SU-DHL-6 (cell line): ENCODE measurements around the gene TUBAL3.
"Not testable (repeated sequence)": the region's sequence is repeated elsewhere in the genome, so short reads cannot be mapped to it uniquely, and the experiment has no call there.

Source experiments
- H2AFZ ChIP-seq: fragments of 200-600 bp; sonication (generic); 2 replicates; pipeline ENCODE4 v1.6.1; 2014; ENCODE audit warnings: low read depth, mild to moderate bottlenecking, moderate library complexity, mixed read lengths, antibody characterized with exemption, low read length; ENCODE audit not compliant: severe bottlenecking
- H3F3A ChIP-seq: fragments of 200-600 bp; shearing (Covaris generic); 2 replicates; pipeline ENCODE4 v1.6.0; 2016; ENCODE audit warnings: antibody characterized with exemption, mild to moderate bottlenecking; ENCODE audit not compliant: insufficient read depth
- H3K27ac ChIP-seq: fragments of 200-600 bp; sonication (generic); 2 replicates; pipeline ENCODE4 v1.5.1; 2016; ENCODE audit warnings: low read depth, mild to moderate bottlenecking, low read length, moderate library complexity, mixed read lengths
- H3K27me3 ChIP-seq: fragments of 200-600 bp; sonication (generic), shearing (Covaris generic); 2 replicates; pipeline ENCODE4 v1.6.0; 2014; ENCODE audit warnings: mild to moderate bottlenecking, low read length
- H3K36me3 ChIP-seq: fragments of 200-600 bp; sonication (generic); 2 replicates; pipeline ENCODE4 v1.6.1; 2014; ENCODE audit warnings: mild to moderate bottlenecking, low read length, mixed read lengths
- H3K4me2 ChIP-seq: fragments of 300-600, 200-600 bp; shearing (Covaris generic), sonication (generic); 2 replicates; pipeline ENCODE4 v1.6.0; 2014; ENCODE audit warnings: low read length, low read depth, mild to moderate bottlenecking; ENCODE audit not compliant: poor library complexity, severe bottlenecking
- H3K4me3 ChIP-seq: fragments of 200-600 bp; sonication (generic); 2 replicates; pipeline ENCODE4 v1.5.1; 2014; ENCODE audit warnings: antibody characterized with exemption, low read length, mild to moderate bottlenecking, mixed read lengths; ENCODE audit not compliant: insufficient read depth, poor library complexity, severe bottlenecking
- H3K79me2 ChIP-seq: fragments of 200-600 bp; sonication (generic); 2 replicates; pipeline ENCODE4 v1.6.1; 2014; ENCODE audit warnings: mild to moderate bottlenecking, low read length, moderate library complexity; ENCODE audit not compliant: insufficient read depth
- H3K9ac ChIP-seq: fragments of 200-600 bp; sonication (generic); 2 replicates; pipeline ENCODE4 v1.7.0; 2014; ENCODE audit warnings: mild to moderate bottlenecking, low read length
- H3K9me2 ChIP-seq: fragments of 200-600 bp; sonication (generic); replicated peaks from 2 replicates; pipeline ENCODE4 v1.6.1; 2014; ENCODE audit warnings: low read length; ENCODE audit not compliant: insufficient read depth
- H3K9me3 ChIP-seq: fragments of 200-600 bp; sonication (generic); 2 replicates; pipeline ENCODE4 v1.6.1; 2014; ENCODE audit warnings: low read length, mixed read lengths; ENCODE audit not compliant: insufficient read depth
- H4K20me1 ChIP-seq: fragments of 200-600 bp; sonication (generic); 2 replicates; pipeline ENCODE4 v1.6.1; 2014; ENCODE audit warnings: low read depth, mild to moderate bottlenecking, antibody characterized with exemption, low read length, moderate library complexity, mixed read lengths
- EZH2phosphoT487 ChIP-seq: fragments of 200-600 bp; sonication (generic), shearing (Covaris generic); conservative IDR thresholded peaks from 2 replicates; pipeline ENCODE4 v1.6.1; 2018; ENCODE audit warnings: mild to moderate bottlenecking, antibody characterized with exemption, low read length, moderate library complexity, mixed read lengths
- TF ChIP-seq, protein P1 (sequence below): fragments of 200-600 bp; sonication (generic); IDR thresholded peaks from one replicate; pipeline ENCODE4 v1.5.1; 2017; ENCODE audit warnings: antibody characterized with exemption, mild to moderate bottlenecking, low read length, moderate library complexity; ENCODE audit not compliant: insufficient read depth, poor library complexity, severe bottlenecking

The TUBAL3 gene

GRCh38 chr10:5413012-5413938, 8.6 kb upstream of the TUBAL3 start:
- H3K36me3 ChIP-seq: peaks cover 2% of the 10 kb centered on the region
- H2AFZ ChIP-seq: no peak overlapping the region
- no peaks in the 10 kb centered on the region; the same call in 1 of the 2 replicates for H3F3A ChIP-seq
- H3K9ac ChIP-seq: peak overlapping the region; percentile 88
- TF ChIP-seq, protein P1, sequence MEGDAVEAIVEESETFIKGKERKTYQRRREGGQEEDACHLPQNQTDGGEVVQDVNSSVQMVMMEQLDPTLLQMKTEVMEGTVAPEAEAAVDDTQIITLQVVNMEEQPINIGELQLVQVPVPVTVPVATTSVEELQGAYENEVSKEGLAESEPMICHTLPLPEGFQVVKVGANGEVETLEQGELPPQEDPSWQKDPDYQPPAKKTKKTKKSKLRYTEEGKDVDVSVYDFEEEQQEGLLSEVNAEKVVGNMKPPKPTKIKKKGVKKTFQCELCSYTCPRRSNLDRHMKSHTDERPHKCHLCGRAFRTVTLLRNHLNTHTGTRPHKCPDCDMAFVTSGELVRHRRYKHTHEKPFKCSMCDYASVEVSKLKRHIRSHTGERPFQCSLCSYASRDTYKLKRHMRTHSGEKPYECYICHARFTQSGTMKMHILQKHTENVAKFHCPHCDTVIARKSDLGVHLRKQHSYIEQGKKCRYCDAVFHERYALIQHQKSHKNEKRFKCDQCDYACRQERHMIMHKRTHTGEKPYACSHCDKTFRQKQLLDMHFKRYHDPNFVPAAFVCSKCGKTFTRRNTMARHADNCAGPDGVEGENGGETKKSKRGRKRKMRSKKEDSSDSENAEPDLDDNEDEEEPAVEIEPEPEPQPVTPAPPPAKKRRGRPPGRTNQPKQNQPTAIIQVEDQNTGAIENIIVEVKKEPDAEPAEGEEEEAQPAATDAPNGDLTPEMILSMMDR: no peak
- TF ChIP-seq EZH2phosphoT487: no peak
- no peaks in the 10 kb centered on the region for H3K9me2 ChIP-seq
- H3K4me3 ChIP-seq: peak overlapping the region; percentile 96
- H3K4me2 ChIP-seq: peak overlapping the region; percentile 100
- H3K27ac ChIP-seq: no peak overlapping the region
- no peaks in the 10 kb centered on the region for H3K27me3 ChIP-seq
- peaks cover 51% of the 10 kb centered on the region for H3K79me2 ChIP-seq
- H4K20me1 ChIP-seq: peaks cover 9% of the 10 kb centered on the region; the same call in 1 of the 2 replicates
- H3K9me3 ChIP-seq: no peaks in the 10 kb centered on the region

DNA sequence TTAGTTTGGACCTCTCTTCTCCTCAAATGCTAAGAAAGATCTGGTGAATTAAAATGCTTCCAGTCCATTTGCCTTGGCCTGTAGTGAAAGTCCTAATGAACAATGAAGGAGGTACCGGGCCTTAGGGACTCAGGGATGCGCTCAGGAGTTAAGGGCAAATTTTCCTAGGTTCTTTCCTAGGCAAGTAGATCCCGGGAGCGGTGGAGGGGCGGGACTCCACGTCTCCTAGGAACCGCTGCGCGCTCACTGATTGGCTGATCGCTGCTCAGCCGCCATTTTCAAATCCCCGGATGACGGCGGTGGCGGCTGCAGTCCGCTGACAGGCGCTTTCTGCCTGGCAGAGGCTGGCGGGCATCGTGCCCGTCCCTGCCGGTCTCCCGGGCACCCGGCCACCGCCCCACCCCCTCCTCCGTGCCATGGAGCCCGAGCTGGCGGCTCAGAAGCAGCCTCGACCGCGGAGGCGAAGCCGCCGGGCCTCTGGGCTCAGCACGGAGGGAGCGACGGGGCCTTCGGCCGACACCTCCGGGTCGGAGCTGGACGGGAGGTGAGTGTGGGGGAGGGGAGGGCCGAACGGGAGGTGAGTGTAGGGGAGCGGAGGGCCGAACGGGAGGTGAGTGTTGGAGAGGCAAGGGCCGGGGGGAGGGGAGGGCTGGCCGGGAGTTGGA, 7.8 kb upstream of the TUBAL3 start, which contains the start of gene NET1:
Gene NET1, plus strand, starts transcription at position 281 of the 665 bp plus-strand sequence. Its CDS starts 136 bp downstream, at position 417.
- Histone ChIP-seq H3K27me3 (no peaks in the 10 kb centered on the region), H3K79me2 (peaks cover 42% of the 10 kb centered on the region), H3K9me3 (no peaks in the 10 kb centered on the region), H3K4me3 (peak within 1 kb of the TSS; percentile 96), H4K20me1 (peaks cover 9% of the 10 kb centered on the region; the same call in 1 of the 2 replicates), H3K9ac (peak within 1 kb of the TSS; percentile 88), H3K36me3 (no peaks in the 10 kb centered on the region; the same call in 1 of the 2 replicates), H3K27ac (no peak within 1 kb of the TSS; the same call in 1 of the 2 replicates), H3K9me2 (no peaks in the 10 kb centered on the region), H3K4me2 (peak within 1 kb of the TSS; percentile 100), H2AFZ (peak within 1 kb of the TSS; percentile 100), H3F3A (no peaks in the 10 kb centered on the region; the same call in 1 of the 2 replicates)
- no peak for TF ChIP-seq EZH2phosphoT487
- TF ChIP-seq, protein P1: no peak

DNA sequence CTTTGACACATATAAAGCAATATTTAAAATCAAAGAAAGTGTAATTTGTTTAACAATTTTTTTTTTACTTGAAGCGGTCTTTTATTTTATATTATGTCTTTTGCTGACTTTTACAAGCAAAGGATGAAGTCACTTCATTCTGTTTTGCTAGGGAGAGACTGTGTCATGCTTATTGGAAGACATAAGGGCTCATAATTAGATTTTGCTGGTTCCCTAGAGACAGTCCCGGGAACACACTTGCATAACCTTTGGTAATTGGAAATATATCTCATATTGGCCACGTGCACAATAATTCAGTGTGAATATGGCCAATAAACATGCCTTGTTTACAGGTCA, 7.3 kb upstream of the TUBAL3 start:
- no peaks in the 10 kb centered on the region for H3K9me2 ChIP-seq
- no peak overlapping the region for H3K27ac ChIP-seq
- peaks cover 4% of the 10 kb centered on the region; the same call in 1 of the 2 replicates for H3K9me3 ChIP-seq
- TF ChIP-seq EZH2phosphoT487: no peak
- TF ChIP-seq, protein P1: no peak
- peak overlapping the region; percentile 88 for H3K9ac ChIP-seq
- peaks cover 37% of the 10 kb centered on the region for H3K79me2 ChIP-seq
- H4K20me1 ChIP-seq: peaks cover 9% of the 10 kb centered on the region; the same call in 1 of the 2 replicates
- H3F3A ChIP-seq: no peaks in the 10 kb centered on the region; the same call in 1 of the 2 replicates
- H3K4me2 ChIP-seq: peak overlapping the region; percentile 87
- H3K36me3 ChIP-seq: no peaks in the 10 kb centered on the region; the same call in 1 of the 2 replicates
- H3K4me3 ChIP-seq: peak overlapping the region; percentile 96
- H3K27me3 ChIP-seq: no peaks in the 10 kb centered on the region
- peak overlapping the region; percentile 100 for H2AFZ ChIP-seq

- H3K36me3 ChIP-seq, H3K9me3 ChIP-seq, H2AFZ ChIP-seq, H3K9ac ChIP-seq, H3K4me3 ChIP-seq, H3K4me2 ChIP-seq, H4K20me1 ChIP-seq, H3F3A ChIP-seq, H3K27ac ChIP-seq, H3K9me2 ChIP-seq, H3K27me3 ChIP-seq: not testable (repeated sequence)
- H3K79me2 ChIP-seq: peaks cover 26% of the 10 kb centered on the region
Observed at GRCh38 chr10:5410787-5411186, 6.2 kb upstream of the TUBAL3 start.
